GM21723 (cell line): ENCODE data around the gene TMEM114.
A peak's percentile ranks its signal among the peaks of the same experiment; 100 is the strongest.

ENCODE experiments used
- ATAC-seq: cut with Tn5 transposase; IDR thresholded peaks from one replicate; pipeline ENCODE4 v1.9.1; 2021; ENCODE audit warnings: mild to moderate bottlenecking, moderate library complexity; ENCODE audit not compliant: unreplicated experiment

The TMEM114 gene

GRCh38 chr16:8611886-8612600 lies 21.7 kb upstream of the TMEM114 start:
- ATAC-seq, result no peak

- no peak for ATAC-seq
Measured at GRCh38 chr16:8611122-8611521, 20.8 kb upstream of the TMEM114 start.

DNA sequence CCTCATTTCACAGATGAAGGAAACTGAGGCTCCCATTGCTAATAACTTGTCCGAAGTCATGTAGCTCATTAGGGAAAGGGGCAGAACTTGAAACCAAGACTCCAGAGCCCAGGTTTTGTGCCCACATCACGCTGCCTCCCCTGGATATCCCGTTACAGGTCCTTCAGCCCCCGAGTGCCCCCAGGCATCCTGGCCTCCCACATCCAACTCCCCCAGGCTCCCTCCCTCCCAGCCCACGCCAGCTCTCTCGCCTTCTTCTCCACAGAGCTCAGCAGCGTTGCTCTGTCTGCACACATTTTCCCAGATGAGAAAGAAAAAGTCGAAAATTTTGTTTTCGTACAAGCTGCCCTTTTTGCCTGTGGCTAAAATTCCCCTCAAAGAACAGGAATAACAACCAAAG lies 16.9 kb upstream of the TMEM114 start:
- no peak for ATAC-seq

DNA sequence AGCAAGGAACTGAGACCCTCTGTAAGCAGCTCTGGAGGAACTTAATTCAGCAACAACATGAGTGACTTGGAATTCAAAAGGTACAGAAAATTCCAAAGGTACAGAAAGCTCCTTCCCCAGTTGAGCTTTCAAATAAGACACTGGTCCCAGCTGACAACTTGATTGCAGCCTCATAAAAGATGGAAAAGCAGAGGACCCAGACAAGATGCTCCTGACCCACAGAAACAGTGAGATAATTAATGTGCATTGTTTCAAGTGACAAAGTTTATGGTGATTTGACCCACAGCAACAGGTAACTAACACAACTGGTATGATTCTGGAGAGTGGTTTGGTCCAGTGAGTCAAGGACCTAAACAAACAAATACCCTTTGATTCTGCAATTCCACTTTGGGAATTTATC lies 15.2 kb upstream of the TMEM114 start:
- ATAC-seq, result no peak

- no peak for ATAC-seq
Measured at GRCh38 chr16:8600144-8600775, 9.9 kb upstream of the TMEM114 start.

GRCh38 chr16:8596581-8596980 lies 6.3 kb upstream of the TMEM114 start:
- ATAC-seq, result no peak

DNA sequence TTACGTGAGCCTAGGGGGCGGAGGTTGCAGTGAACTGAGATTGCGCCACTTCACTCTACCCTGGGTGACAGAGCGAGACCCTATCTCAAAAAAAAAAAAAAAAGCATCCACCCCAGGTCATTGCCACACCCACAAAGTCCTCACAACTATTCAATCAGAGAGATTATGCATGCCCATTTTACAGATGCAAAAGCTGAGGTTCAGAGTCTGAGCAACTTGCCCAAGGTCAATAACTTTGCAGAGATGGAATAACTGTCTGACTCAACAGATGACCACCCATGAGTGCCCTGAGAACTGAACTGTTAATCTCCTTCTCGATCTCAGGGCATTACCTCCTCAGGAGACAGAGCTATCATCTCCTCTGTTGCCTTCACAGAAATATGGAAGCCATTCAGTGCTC lies 5.5 kb upstream of the TMEM114 start:
- ATAC-seq, result no peak

GRCh38 chr16:8594149-8594666 lies 3.9 kb upstream of the TMEM114 start:
- no peak for ATAC-seq

DNA sequence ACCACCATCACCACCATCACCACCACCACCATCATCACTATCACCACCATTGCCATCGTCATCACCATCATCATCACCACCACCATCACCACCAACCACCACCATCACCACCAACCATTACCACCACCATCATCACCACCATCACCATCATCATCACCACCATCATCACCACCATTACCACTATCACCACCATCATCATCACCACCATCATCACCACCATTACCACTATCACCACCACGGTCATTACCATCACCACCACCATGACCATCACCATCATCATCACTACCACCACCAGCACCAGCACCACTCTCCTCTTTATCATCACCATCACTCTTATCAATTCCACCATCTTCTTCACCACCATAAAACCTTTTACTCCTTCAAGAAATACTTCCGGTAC lies 1.1 kb upstream of the TMEM114 start:
- ATAC-seq, result no peak

- no peak for ATAC-seq
Measured at GRCh38 chr16:8590811-8591210, 500 bp upstream of the TMEM114 start.

DNA sequence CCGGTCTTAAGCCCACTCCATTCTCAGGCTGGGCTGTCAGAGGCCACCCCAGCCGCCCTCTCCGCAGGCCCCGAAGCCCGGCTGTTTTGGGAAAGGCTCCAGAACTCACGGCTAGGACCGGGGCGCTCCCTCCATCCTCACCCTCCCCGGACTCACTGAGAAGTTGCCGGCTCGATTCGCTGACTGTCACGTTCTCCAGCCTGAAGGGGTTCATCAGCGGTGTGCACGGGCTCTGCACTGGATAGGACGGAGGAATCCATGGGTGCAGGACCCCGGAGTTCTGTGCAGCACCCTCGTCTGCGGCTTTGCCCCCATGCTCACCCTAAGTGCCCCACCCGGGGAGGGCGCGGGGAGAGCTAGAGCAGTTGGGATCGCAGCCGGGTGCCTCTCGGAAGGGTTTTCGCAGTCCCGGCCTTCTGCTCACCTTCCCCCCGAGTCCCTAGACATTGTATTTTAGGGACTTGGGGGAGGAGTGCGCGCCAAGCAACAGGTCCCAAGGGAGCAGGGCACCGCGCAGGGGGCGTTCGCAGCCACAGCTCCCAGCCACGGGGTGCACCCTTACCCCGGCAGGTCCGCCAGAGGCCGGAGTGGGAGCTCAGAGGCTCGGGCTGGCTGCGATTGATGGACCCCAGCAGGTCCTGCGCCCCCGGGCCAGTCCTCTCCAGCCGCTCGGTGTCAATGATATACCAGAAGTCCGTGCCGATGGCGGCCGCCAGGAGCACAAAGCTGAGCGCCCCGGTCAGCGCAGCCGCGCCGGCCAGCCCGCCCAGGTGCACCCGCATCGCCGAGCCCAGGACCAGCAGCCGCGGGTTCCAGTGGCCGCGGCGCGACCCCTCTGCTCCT lies 1.0 kb downstream of the TMEM114 start:
- no peak for ATAC-seq

DNA sequence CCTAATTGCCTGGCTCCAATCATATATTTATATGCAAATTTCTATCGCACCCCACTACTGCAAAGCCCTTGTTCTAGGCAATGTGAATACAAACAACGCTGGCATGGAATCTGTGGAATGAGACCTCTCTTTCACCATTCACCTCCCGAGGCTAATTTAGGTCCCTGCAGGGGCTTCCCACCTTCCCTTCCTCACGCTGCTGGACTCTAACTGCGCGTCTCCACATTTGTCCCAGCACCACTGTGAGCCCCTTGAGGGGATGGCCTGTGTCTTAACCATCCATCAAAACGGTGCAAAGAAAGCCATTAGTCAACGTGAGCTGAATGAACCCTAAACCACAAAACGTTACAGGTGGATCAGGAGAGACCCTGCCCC lies 1.6 kb downstream of the TMEM114 start:
- ATAC-seq, result no peak

DNA sequence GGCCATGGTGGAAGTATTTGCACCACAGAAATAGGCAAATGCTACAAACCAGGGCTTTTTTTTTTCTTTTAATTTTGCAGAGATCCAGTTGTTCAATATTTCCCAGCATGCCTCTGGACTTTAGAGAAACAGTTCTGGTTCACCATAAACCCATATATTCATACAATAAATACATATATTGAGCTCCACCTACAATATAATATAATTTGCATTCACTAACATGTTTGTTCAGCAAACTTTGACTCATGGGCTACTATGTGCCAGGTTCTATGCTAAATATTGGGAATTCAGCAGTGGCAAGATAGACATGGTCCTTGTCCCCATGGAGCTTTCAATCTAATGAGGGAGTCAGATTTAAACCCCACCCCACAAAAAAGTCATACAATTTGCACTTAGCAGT lies 3.2 kb downstream of the TMEM114 start:
- ATAC-seq, result no peak

DNA sequence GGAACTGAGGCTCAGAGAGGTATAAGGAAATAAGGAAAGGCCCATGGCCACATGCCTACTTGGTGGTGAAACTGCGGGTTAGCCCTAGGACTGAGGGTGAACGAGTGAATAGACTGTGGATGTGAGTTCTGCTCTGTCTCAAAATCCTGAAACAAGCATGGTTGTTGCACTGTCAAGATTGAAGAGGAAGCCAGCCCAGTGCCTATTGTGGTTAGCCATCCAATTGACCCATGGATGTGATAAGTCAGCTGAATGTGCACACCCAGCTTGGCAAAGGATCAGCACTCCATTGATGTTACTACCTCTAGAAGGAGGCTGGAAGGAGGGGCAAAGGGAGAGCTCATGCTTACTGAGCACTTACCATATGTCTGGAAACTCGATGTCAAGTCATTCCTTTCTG lies 4.5 kb downstream of the TMEM114 start:
- no peak for ATAC-seq

- ATAC-seq, result no peak
Measured at GRCh38 chr16:8585041-8585440, 5.3 kb downstream of the TMEM114 start.

DNA sequence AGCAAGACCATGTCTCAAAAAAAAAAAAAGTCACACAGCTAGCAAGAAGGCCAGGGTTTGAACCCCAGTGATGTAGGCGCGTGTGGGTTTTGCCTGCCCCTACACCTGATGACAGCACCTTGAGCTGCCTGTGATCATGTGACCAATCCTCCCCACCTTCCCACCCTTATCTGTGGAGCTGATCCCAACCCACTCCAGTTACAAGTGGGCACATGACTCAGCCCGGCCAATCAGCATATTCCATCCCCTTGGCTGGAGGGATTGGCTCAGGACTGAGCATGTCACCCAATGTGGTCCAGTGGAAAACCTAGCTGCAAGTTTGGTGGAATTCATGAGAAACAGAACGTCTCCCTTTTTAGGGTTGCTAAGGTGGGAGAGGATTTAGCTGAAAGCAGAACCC lies 6.6 kb downstream of the TMEM114 start:
- no peak for ATAC-seq

- no peak for ATAC-seq
Measured at GRCh38 chr16:8583199-8583598, 7.1 kb downstream of the TMEM114 start.

DNA sequence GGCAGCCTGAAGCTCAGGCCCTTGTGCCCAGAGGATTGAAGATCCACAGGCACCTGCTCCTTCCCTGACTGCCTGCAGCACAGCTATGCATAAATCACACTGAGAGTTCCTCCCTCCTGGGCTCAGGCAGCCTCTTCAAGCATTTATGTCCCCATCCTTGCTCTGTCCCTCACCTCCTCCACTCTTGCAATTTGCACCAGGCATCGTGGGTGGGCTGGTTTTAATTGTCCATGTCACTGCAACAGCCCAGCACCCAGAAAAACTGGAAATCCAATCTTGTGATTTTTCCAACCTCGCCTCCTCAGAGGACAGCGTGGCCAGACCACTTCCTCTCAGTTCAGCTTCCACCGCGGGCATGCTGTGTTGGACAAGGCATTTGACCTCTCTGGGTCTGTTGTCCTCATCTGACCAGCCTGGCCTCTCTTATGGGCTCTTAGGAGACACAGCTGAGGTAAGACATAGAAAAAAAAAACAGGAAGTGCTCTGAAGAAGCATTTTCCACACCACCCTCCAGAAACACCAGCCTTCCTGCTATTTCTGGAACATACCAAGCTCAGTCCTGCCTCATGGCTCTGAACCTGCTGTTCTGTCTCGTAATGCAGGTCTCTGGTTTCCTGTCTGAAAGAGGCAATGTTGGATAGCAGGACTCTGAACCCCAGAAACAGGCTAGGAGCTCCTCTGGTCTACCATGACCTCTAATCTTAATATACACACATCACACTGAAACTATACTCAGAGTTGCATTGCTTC lies 8.3 kb downstream of the TMEM114 start:
- peak; percentile 59 for ATAC-seq

- no peak for ATAC-seq
Measured at GRCh38 chr16:8579559-8579958, 10.8 kb downstream of the TMEM114 start.

GRCh38 chr16:8577678-8578304 lies 12.5 kb downstream of the TMEM114 start:
- ATAC-seq, result no peak
